HepG2 (cell line): ENCODE results near the gene GABRA4. TPM values are rescaled to one million over a fixed set of nuclear protein-coding genes. Genes with fewer than 3 reads are reported as not detected.
A peak's percentile ranks its signal among the peaks of the same experiment; 100 is the strongest.

Experiments used
- ATM ChIP-seq: fragments of 450-650 bp; IDR thresholded peaks from 2 replicates; pipeline ENCODE4 v1.7.1; 2017; ENCODE audit warnings: mild to moderate bottlenecking, borderline replicate concordance
- CREM ChIP-seq, 2 experiments: sonication (generic) in 1 of 2; formaldehyde crosslinking in 1 of 2; IDR thresholded peaks; 2 replicates each; pipeline versions ENCODE4 v1.4.0 to v1.6.1; 2016 to 2020; ENCODE audit warnings: antibody characterized with exemption in 1 of 2, mild to moderate bottlenecking in 1 of 2, missing genetic modification reagents in 1 of 2
- EEA1 ChIP-seq: sonication (generic); formaldehyde crosslinking; IDR thresholded peaks from 2 replicates; pipeline ENCODE4 v1.5.1; 2020; ENCODE audit warnings: mild to moderate bottlenecking, missing genetic modification reagents, borderline replicate concordance
- EP300 ChIP-seq, 3 experiments: sonication (generic) in 1 of 3; formaldehyde crosslinking in 1 of 3; IDR thresholded peaks; 2 replicates each; pipeline versions ENCODE4 v1.5.1 to v1.6.1; 2011 to 2020; ENCODE audit warnings: low read depth in 2 of 3, low read length in 2 of 3, borderline replicate concordance in 1 of 3, improper control_type of control experiment in 1 of 3, mild to moderate bottlenecking in 1 of 3, missing genetic modification reagents in 1 of 3, moderate library complexity in 1 of 3
- EZH2 ChIP-seq: conservative IDR thresholded peaks from 2 replicates; pipeline ENCODE4 v1.6.1; 2012; ENCODE audit warnings: mild to moderate bottlenecking, low read depth, low read length, moderate library complexity
- KLF16 ChIP-seq, 2 experiments: sonication (generic) in 1 of 2; formaldehyde crosslinking in 1 of 2; IDR thresholded peaks; 2 replicates each; pipeline versions ENCODE4 v1.6.1 to v1.8.0; 2016 to 2023; ENCODE audit warnings: missing genetic modification reagents in 2 of 2, missing compliant biosample characterization in 1 of 2
- MIXL1 ChIP-seq: IDR thresholded peaks from 2 replicates; pipeline ENCODE4 v1.6.1; 2016
- NR2F2 ChIP-seq: IDR thresholded peaks from 2 replicates; pipeline ENCODE4 v1.6.1; 2012; ENCODE audit warnings: low read depth, inconsistent platforms, borderline replicate concordance
- NR2F6 ChIP-seq, 2 experiments: IDR thresholded peaks; 2 replicates each; pipeline ENCODE4 v1.6.1; 2016; ENCODE audit warnings: antibody characterized with exemption in 1 of 2, mild to moderate bottlenecking in 1 of 2
- ONECUT2 ChIP-seq: sonication (generic); formaldehyde crosslinking; IDR thresholded peaks from 2 replicates; pipeline ENCODE4 v1.4.0; 2020; ENCODE audit warnings: missing genetic modification reagents
- SOX5 ChIP-seq: IDR thresholded peaks from 2 replicates; pipeline ENCODE4 v1.6.1; 2016; ENCODE audit warnings: borderline replicate concordance
- SRSF1 ChIP-seq: fragments of 200-400 bp; formaldehyde crosslinking; optimal IDR thresholded peaks from 2 replicates; pipeline ENCODE3; 2017; ENCODE audit warnings: mild to moderate bottlenecking, low read depth, low read length, moderate library complexity
- TBX2 ChIP-seq: sonication (generic); formaldehyde crosslinking; IDR thresholded peaks from 2 replicates; pipeline ENCODE4 v1.5.0; 2020; ENCODE audit warnings: missing genetic modification reagents, mild to moderate bottlenecking, borderline replicate concordance
- ZKSCAN5 ChIP-seq: sonication (generic); formaldehyde crosslinking; IDR thresholded peaks from 2 replicates; pipeline ENCODE4 v1.5.1; 2020; ENCODE audit warnings: mild to moderate bottlenecking, missing genetic modification reagents
- ZMYM4 ChIP-seq: sonication (generic); formaldehyde crosslinking; IDR thresholded peaks from 2 replicates; pipeline ENCODE4 v1.8.1; 2023; ENCODE audit warnings: mild to moderate bottlenecking, missing genetic modification reagents
- ZNF616 ChIP-seq: sonication (generic); formaldehyde crosslinking; IDR thresholded peaks from 2 replicates; pipeline ENCODE4 v1.5.0; 2020; ENCODE audit warnings: low read depth, mild to moderate bottlenecking, missing genetic modification reagents
- polyA plus RNA-seq, 8 experiments: library from polyadenylated mRNA; depleted of rRNA in 3 of 8; stranded (reverse) in 7 of 8; unstranded in 1 of 8; fragments of >200 nt; fragmentation: Illumina TruSeq in 4 of 8; extraction: Trizol in 4 of 8; gene quantifications; 2 replicates each; pipeline versions ENCODE4 v1.2.1 to v1.2.3, GENCODE V29; 2011 to 2016; ENCODE audit warnings: low read depth in 4 of 8, missing spikeins in 1 of 8, mixed read lengths in 1 of 8; ENCODE audit not compliant: insufficient read depth in 1 of 8
- total RNA-seq, 5 experiments: library from RNA; depleted of rRNA; stranded (reverse); fragments of >200 nt; fragmentation: Illumina TruSeq; extraction: Trizol; gene quantifications; 2 replicates each; pipeline ENCODE4 v1.2.3, GENCODE V29; 2016; ENCODE audit warnings: low read depth in 1 of 5
- TF ChIP-seq, protein P1 (sequence below): sonication (generic); formaldehyde crosslinking; conservative IDR thresholded peaks from 2 replicates; pipeline ENCODE4 v1.4.0; 2020; ENCODE audit warnings: mild to moderate bottlenecking, missing genetic modification reagents, moderate library complexity
- TF ChIP-seq, protein P2 (sequence below): sonication (generic); formaldehyde crosslinking; IDR thresholded peaks from 2 replicates; pipeline ENCODE4 v1.5.0; 2020; ENCODE audit warnings: missing genetic modification reagents
- TF ChIP-seq, protein P3 (sequence below): IDR thresholded peaks from 2 replicates; pipeline ENCODE4 v1.4.0; 2020; ENCODE audit warnings: mild to moderate bottlenecking, missing genetic modification reagents

Gene GABRA4
- total and polyA plus RNA-seq, 2 of the 13 experiments (the other 11 are each of a cell fraction or from before 2014, with no cell fraction given): not detected

DNA sequence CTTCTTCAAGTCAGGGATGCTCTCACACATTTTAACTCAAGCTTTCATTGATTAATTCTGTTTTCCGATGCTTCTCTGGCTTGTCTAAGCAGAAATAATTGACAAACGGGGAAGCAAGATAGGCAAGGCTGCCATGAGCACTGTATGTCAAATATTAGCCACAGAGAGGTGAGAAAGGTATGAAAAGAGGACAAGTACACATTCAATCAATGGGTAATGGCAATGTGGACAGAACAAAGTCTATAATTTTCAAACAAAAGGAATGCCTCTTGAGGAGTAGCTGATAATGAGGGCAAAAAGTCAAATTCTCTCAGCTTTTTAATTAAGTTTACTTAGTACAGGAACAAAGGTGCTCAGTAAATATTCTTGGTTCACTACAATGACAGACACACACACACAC, 104.0 kb downstream of the GABRA4 start (continued):
- TF ChIP-seq, protein P1, sequence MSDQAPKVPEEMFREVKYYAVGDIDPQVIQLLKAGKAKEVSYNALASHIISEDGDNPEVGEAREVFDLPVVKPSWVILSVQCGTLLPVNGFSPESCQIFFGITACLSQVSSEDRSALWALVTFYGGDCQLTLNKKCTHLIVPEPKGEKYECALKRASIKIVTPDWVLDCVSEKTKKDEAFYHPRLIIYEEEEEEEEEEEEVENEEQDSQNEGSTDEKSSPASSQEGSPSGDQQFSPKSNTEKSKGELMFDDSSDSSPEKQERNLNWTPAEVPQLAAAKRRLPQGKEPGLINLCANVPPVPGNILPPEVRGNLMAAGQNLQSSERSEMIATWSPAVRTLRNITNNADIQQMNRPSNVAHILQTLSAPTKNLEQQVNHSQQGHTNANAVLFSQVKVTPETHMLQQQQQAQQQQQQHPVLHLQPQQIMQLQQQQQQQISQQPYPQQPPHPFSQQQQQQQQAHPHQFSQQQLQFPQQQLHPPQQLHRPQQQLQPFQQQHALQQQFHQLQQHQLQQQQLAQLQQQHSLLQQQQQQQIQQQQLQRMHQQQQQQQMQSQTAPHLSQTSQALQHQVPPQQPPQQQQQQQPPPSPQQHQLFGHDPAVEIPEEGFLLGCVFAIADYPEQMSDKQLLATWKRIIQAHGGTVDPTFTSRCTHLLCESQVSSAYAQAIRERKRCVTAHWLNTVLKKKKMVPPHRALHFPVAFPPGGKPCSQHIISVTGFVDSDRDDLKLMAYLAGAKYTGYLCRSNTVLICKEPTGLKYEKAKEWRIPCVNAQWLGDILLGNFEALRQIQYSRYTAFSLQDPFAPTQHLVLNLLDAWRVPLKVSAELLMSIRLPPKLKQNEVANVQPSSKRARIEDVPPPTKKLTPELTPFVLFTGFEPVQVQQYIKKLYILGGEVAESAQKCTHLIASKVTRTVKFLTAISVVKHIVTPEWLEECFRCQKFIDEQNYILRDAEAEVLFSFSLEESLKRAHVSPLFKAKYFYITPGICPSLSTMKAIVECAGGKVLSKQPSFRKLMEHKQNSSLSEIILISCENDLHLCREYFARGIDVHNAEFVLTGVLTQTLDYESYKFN (CRISPR knock-in tag): peak; percentile 83
- TF ChIP-seq EP300 (IDR thresholded peaks at IDR 0.05; ENCODE audit: low read depth in 2 of 2, low read length in 2 of 2) (peak in 1 of 2 experiments; percentile 28; a peak in 1 of 4 replicates), EP300 (CRISPR knock-in tag; IDR thresholded peaks at IDR 0.05; ENCODE audit: borderline replicate concordance) (no peak), SRSF1 (no peak), KLF16 (CRISPR knock-in tag; IDR thresholded peaks at IDR 0.05) (no peak), NR2F6 (IDR thresholded peaks at IDR 0.05) (peak; percentile 75), NR2F6 (CRISPR knock-in tag; IDR thresholded peaks at IDR 0.05) (no peak), TBX2 (CRISPR knock-in tag) (peak; percentile 35; the same call in 1 of the 2 replicates), MIXL1 (CRISPR knock-in tag) (peak; percentile 77), EZH2 (no peak), SOX5 (CRISPR knock-in tag) (peak; percentile 78), EEA1 (CRISPR knock-in tag) (no peak), ATM (no peak), ZMYM4 (CRISPR knock-in tag) (no peak), ZKSCAN5 (0 out of 2 replicates have a peak, but pooled peaks have one; percentile 29), CREM (IDR thresholded peaks at IDR 0.05) (peak; percentile 19; the same call in 1 of the 2 replicates), CREM (CRISPR knock-in tag; IDR thresholded peaks at IDR 0.05) (no peak), ONECUT2 (no peak), NR2F2 (peak; percentile 82), ZNF616 (no peak)
- TF ChIP-seq, protein P2, sequence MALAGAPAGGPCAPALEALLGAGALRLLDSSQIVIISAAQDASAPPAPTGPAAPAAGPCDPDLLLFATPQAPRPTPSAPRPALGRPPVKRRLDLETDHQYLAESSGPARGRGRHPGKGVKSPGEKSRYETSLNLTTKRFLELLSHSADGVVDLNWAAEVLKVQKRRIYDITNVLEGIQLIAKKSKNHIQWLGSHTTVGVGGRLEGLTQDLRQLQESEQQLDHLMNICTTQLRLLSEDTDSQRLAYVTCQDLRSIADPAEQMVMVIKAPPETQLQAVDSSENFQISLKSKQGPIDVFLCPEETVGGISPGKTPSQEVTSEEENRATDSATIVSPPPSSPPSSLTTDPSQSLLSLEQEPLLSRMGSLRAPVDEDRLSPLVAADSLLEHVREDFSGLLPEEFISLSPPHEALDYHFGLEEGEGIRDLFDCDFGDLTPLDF: no peak
- TF ChIP-seq, protein P3, sequence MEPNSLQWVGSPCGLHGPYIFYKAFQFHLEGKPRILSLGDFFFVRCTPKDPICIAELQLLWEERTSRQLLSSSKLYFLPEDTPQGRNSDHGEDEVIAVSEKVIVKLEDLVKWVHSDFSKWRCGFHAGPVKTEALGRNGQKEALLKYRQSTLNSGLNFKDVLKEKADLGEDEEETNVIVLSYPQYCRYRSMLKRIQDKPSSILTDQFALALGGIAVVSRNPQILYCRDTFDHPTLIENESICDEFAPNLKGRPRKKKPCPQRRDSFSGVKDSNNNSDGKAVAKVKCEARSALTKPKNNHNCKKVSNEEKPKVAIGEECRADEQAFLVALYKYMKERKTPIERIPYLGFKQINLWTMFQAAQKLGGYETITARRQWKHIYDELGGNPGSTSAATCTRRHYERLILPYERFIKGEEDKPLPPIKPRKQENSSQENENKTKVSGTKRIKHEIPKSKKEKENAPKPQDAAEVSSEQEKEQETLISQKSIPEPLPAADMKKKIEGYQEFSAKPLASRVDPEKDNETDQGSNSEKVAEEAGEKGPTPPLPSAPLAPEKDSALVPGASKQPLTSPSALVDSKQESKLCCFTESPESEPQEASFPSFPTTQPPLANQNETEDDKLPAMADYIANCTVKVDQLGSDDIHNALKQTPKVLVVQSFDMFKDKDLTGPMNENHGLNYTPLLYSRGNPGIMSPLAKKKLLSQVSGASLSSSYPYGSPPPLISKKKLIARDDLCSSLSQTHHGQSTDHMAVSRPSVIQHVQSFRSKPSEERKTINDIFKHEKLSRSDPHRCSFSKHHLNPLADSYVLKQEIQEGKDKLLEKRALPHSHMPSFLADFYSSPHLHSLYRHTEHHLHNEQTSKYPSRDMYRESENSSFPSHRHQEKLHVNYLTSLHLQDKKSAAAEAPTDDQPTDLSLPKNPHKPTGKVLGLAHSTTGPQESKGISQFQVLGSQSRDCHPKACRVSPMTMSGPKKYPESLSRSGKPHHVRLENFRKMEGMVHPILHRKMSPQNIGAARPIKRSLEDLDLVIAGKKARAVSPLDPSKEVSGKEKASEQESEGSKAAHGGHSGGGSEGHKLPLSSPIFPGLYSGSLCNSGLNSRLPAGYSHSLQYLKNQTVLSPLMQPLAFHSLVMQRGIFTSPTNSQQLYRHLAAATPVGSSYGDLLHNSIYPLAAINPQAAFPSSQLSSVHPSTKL (CRISPR knock-in tag): 0 out of 2 replicates have a peak, but pooled peaks have one; percentile 12
